ENCODE results near the gene FUBP1. TPM values are rescaled to one million over a fixed set of nuclear protein-coding genes. Genes with fewer than 3 reads are reported as not detected.
"Not testable (repeated sequence)": the region's sequence is repeated elsewhere in the genome, so short reads cannot be mapped to it uniquely, and the experiment has no call there.

The FUBP1 gene
- total RNA-seq, 1 donor from 2014 or later: 50.7 TPM

- ATAC-seq (no peak), DNase-seq (no peak)
- intact Hi-C loops (cut with micrococcal nuclease): no loop called here
Measured at GRCh38 chr1:77956464-77956863, 22.4 kb downstream of the FUBP1 start.

GRCh38 chr1:77955709-77956108 is 23.2 kb downstream of the FUBP1 start:
- ATAC-seq: no peak
- intact Hi-C loops (cut with micrococcal nuclease): no loop called here
- DNase-seq: no peak

- DNase-seq: no peak
- no peak for ATAC-seq
- intact Hi-C loops (cut with micrococcal nuclease): no loop called here
Measured at GRCh38 chr1:77954521-77954920, 24.4 kb downstream of the FUBP1 start.

GRCh38 chr1:77953907-77954306 is 25.0 kb downstream of the FUBP1 start:
- intact Hi-C loops (cut with micrococcal nuclease): no loop called here
- DNase-seq: no peak
- ATAC-seq: no peak

GRCh38 chr1:77951328-77951727 is 27.5 kb downstream of the FUBP1 start:
- DNase-seq (no peak), ATAC-seq (no peak)
- intact Hi-C loops (cut with micrococcal nuclease): no loop called here

GRCh38 chr1:77950873-77951272 is 28.0 kb downstream of the FUBP1 start:
- no peak for DNase-seq
- intact Hi-C loops (cut with micrococcal nuclease): no loop called here
- no peak for ATAC-seq

GRCh38 chr1:77948841-77949424 is 29.9 kb downstream of the FUBP1 start:
- ATAC-seq (peak; percentile 47), DNase-seq (no peak)
- intact Hi-C loops (cut with micrococcal nuclease): no loop called here

GRCh38 chr1:77945345-77945744 is 33.5 kb downstream of the FUBP1 start:
- no peak for DNase-seq
- ATAC-seq: peak; percentile 10
- intact Hi-C loops (cut with micrococcal nuclease): no loop called here

- DNase-seq (no peak), ATAC-seq (no peak)
- intact Hi-C loops (cut with micrococcal nuclease): no loop called here
Measured at GRCh38 chr1:77942400-77943140, 36.3 kb downstream of the FUBP1 start.

GRCh38 chr1:77940921-77941570 is 37.8 kb downstream of the FUBP1 start:
- intact Hi-C loops (cut with micrococcal nuclease): no loop called here
- DNase-seq: no peak
- ATAC-seq: no peak

- intact Hi-C loops (cut with micrococcal nuclease): no loop called here
- DNase-seq: no peak
- no peak for ATAC-seq
Measured at GRCh38 chr1:77938651-77939050, 40.2 kb downstream of the FUBP1 start.

- ATAC-seq: no peak
- DNase-seq: no peak
- intact Hi-C loops (cut with micrococcal nuclease): no loop called here
Measured at GRCh38 chr1:77929806-77930205, 49.1 kb downstream of the FUBP1 start.

- intact Hi-C loops (cut with micrococcal nuclease): no loop called here
- ATAC-seq (peak; percentile 6), DNase-seq (no peak)
Measured at GRCh38 chr1:77927414-77927813, 51.5 kb downstream of the FUBP1 start.

GRCh38 chr1:77926561-77927357 is 52.1 kb downstream of the FUBP1 start:
- no peak for DNase-seq
- ATAC-seq: no peak
- intact Hi-C loops (cut with micrococcal nuclease): no loop called here

GRCh38 chr1:77925956-77926355 is 52.9 kb downstream of the FUBP1 start:
- ATAC-seq (no peak), DNase-seq (no peak)
- intact Hi-C loops (cut with micrococcal nuclease): no loop called here

GRCh38 chr1:77925518-77925917 is 53.4 kb downstream of the FUBP1 start:
- no peak for DNase-seq
- intact Hi-C loops (cut with micrococcal nuclease): no loop called here
- no peak for ATAC-seq

GRCh38 chr1:77918918-77919317 is 60.0 kb downstream of the FUBP1 start:
- DNase-seq; ATAC-seq; intact Hi-C loops (cut with micrococcal nuclease): not testable (repeated sequence)

GRCh38 chr1:77910116-77910515 is 68.8 kb downstream of the FUBP1 start:
- DNase-seq: no peak
- ATAC-seq: no peak
- intact Hi-C loops (cut with micrococcal nuclease): no loop called here

- DNase-seq (no peak), ATAC-seq (no peak)
- intact Hi-C loops (cut with micrococcal nuclease): no loop called here
Measured at GRCh38 chr1:77906624-77907023, 72.2 kb downstream of the FUBP1 start.

- no peak for DNase-seq
- peak; percentile 6 for ATAC-seq
- intact Hi-C loops (cut with micrococcal nuclease): no loop called here
Measured at GRCh38 chr1:77906019-77906545, 72.8 kb downstream of the FUBP1 start.
